Activated CD4-positive, alpha-beta memory T cell treated with anti-CD3 and anti-CD28 coated beads, Interleukin-2, amount 10 ng/mL, durations not matched to agents 7 days and 5 days (primary cell): ENCODE measurements around the gene SELENOV. TPM values are rescaled to one million over a fixed set of nuclear protein-coding genes. Genes with fewer than 3 reads are reported as not detected.
A peak's percentile ranks its signal among the peaks of the same experiment; 100 is the strongest.

Experiments used
- CTCF ChIA-PET: fragments of 350-600 bp; sonication (Branson Sonifier 250); formaldehyde crosslinking; loops from one replicate; lab custom pipeline; 2021; ENCODE audit warnings: antibody characterized with exemption, inconsistent platforms; lab: Charles Lee
- POLR2A ChIA-PET: fragments of 350-600 bp; sonication (Branson Sonifier 250); formaldehyde crosslinking; loops from one replicate; lab custom pipeline; 2021; ENCODE audit warnings: antibody characterized with exemption; lab: Charles Lee
- DNase-seq: peaks from one replicate; pipeline ENCODE4 v3.0.0-alpha.2; 2020
- H3K27ac Mint-ChIP-seq: one replicate; pipeline ENCODE4 v1.8.0; 2021; ENCODE audit warnings: mild to moderate bottlenecking, mixed read lengths
- H3K27me3 Mint-ChIP-seq: one replicate; pipeline ENCODE4 v1.8.0; 2021; ENCODE audit warnings: mixed read lengths
- H3K36me3 Mint-ChIP-seq: one replicate; pipeline ENCODE4 v1.8.0; 2021; ENCODE audit warnings: low read depth, mixed read lengths
- H3K4me1 Mint-ChIP-seq: one replicate; pipeline ENCODE4 v1.8.0; 2021; ENCODE audit warnings: mixed read lengths
- H3K4me3 Mint-ChIP-seq: one replicate; pipeline ENCODE4 v1.8.0; 2021; ENCODE audit warnings: mild to moderate bottlenecking, mixed read lengths
- H3K9me3 Mint-ChIP-seq: one replicate; pipeline ENCODE4 v1.8.0; 2021; ENCODE audit warnings: mixed read lengths
- total RNA-seq, 2 experiments: library from RNA; stranded (reverse); gene quantifications; one replicate each; pipeline ENCODE4 v1.2.3, GENCODE V29; 2021

The SELENOV gene
- total RNA-seq: not detected

- POLR2A ChIA-PET: interaction anchor here (1.0 to 1.3 kb wide), 2 partner anchors 12 to 17 kb away, joined by 3 to 4 read pairs; partner anchors contain the start of gene EID2B
- Mint-ChIP-seq H3K27me3 (peaks cover 44% of the 10 kb centered on the region), H3K4me1 (peaks cover 10% of the 10 kb centered on the region), H3K27ac (no peak within 1 kb of the TSS), H3K4me3 (no peak within 1 kb of the TSS), H3K36me3 (peaks cover 4% of the 10 kb centered on the region), H3K9me3 (no peaks in the 10 kb centered on the region)
- CTCF ChIA-PET: interaction anchor here (1.3 to 1.9 kb wide), 2 partner anchors 12 to 41 kb away, joined by 3 to 9 read pairs; no protein-coding TSS in a partner anchor
- DNase-seq: no peak
Measured at GRCh38 chr19:39514840-39515550, at the start of gene SELENOV. Gene SELENOV (plus strand): TSS chr19:39515139. CDS start chr19:39515213, 74 bp downstream.

DNA sequence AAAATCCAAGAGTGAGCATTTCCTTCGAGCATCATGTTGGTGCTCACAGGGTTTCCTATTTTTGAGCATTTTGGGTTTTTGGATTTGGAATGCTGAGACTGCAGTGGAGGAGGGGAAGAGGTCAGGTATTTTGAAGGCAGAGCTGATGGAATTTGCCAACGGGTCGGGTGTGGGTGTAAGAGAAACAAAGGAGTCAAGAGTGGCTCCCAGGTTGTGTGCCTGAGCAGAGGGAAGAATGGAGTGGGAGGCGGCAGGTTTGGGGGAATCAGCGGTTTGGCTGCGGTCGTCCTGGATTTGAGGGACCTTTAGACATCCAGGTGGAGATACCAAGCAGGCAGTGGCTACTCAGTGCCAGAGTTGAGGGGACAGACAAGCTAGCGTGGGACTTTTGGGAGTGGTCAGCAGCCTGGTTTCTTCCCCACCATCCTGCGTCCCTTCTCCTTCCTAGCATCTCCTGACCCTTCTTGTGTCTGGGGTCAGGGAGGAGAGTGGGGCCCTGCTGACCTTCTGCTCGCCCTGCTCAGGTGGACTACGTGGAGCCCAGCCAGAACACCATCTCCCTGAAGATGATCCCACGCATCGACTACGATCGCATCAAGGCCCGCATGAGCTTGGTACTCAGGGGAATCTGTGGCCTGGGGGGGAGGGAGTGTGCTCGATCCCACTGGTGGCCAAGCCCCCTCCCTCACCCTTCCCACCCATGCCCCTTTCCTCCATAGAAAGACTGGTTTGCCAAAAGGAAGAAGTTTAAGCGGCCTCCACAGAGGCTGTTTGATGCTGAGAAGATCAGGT is 48.8 kb upstream of the SELENOV start:
- Mint-ChIP-seq H3K27me3 (no peaks in the 10 kb centered on the region), H3K27ac (no peak overlapping the region), H3K9me3 (no peaks in the 10 kb centered on the region), H3K36me3 (peaks cover 79% of the 10 kb centered on the region), H3K4me3 (no peak overlapping the region), H3K4me1 (peaks cover 2% of the 10 kb centered on the region)
- DNase-seq: no peak
- POLR2A ChIA-PET: no interaction called here
- CTCF ChIA-PET: no interaction called here

DNA sequence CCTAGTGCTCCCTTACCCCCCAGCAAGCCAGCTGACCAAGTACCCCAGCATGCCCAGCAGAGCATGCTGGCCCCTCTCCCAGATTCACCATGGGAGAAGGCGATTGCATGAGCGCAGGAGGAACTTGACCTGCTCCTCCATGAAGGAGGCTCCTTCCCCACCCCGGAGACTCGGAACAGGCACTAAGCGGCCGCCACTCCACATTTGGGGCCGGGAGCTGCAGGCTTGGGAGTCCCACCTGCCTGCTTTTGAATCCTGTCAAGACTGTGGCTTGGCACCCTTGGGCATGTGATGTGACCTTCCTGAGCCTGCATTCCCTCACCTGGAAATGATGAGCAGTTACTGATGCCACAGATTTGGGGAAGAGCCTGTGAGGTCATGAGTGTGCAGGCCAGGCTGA is 47.0 kb upstream of the SELENOV start:
- Mint-ChIP-seq H3K27ac (no peak overlapping the region), H3K4me1 (peaks cover 11% of the 10 kb centered on the region), H3K27me3 (no peaks in the 10 kb centered on the region), H3K9me3 (no peaks in the 10 kb centered on the region), H3K4me3 (no peak overlapping the region), H3K36me3 (peaks cover 85% of the 10 kb centered on the region)
- ChIA-PET POLR2A (interaction anchor here (1.4 to 1.7 kb wide), 2 partner anchors 12 to 27 kb away, joined by 3 to 4 read pairs; partner anchors contain the start of gene TIMM50), CTCF (no interaction called here)
- DNase-seq: no peak

- no peak overlapping the region for H3K27ac Mint-ChIP-seq
- POLR2A ChIA-PET: interaction anchor here (1.4 to 1.7 kb wide), 2 partner anchors 11 to 28 kb away, joined by 3 to 4 read pairs; partner anchors contain the start of gene TIMM50
- CTCF ChIA-PET: no interaction called here
Measured at GRCh38 chr19:39469036-39469435, 45.9 kb upstream of the SELENOV start.

GRCh38 chr19:39469567-39469966 is 45.4 kb upstream of the SELENOV start:
- peaks cover 84% of the 10 kb centered on the region for H3K36me3 Mint-ChIP-seq

More at GRCh38 chr19:39469036-39469435, 45.9 kb upstream of the SELENOV start:
- peaks cover 81% of the 10 kb centered on the region for H3K36me3 Mint-ChIP-seq
- H3K4me3 Mint-ChIP-seq: no peak overlapping the region
- DNase-seq: no peak
- H3K4me1 Mint-ChIP-seq: peaks cover 11% of the 10 kb centered on the region
- H3K9me3 Mint-ChIP-seq: no peaks in the 10 kb centered on the region
- H3K27me3 Mint-ChIP-seq: no peaks in the 10 kb centered on the region

DNA sequence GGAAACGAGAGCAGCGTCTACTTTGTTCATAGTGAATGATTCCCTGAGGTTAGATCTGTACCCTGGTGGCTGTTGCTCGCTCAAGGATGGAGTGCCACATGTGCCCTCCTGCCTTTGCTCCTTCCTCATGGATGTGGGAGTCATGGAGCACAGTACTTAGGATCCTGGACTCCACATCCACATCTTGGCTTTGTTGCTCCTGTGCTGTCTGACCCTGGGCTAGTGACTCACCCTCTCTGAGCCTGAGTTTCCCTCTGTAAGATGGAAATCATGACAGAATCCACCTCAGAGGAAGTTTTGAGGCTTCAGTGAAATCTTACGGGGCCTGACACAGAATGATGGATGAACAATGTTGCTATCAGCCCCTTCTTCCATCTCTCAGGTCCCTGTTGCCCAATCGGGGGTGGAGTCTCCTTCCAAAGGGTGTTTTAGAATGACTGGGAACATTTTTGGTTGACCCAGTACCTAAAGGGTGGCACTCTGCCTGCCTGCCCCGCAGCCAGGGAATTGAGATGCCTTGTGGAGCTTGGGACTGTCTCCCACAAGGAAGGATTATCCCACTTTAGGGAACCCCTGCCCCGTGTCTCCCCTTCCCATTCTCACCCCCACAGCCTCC is 44.1 kb upstream of the SELENOV start:
- Mint-ChIP-seq H3K9me3 (no peaks in the 10 kb centered on the region), H3K27ac (no peak overlapping the region), H3K4me1 (peaks cover 11% of the 10 kb centered on the region), H3K36me3 (peaks cover 84% of the 10 kb centered on the region), H3K27me3 (no peaks in the 10 kb centered on the region), H3K4me3 (no peak overlapping the region)
- DNase-seq: no peak
- POLR2A ChIA-PET: no interaction called here
- CTCF ChIA-PET: interaction anchor here (1.1 kb wide), 1 partner anchor 27 kb away, joined by 3 read pairs; no protein-coding TSS in a partner anchor

More at GRCh38 chr19:39469567-39469966, 45.4 kb upstream of the SELENOV start:
- Mint-ChIP-seq H3K9me3 (no peaks in the 10 kb centered on the region), H3K27me3 (no peaks in the 10 kb centered on the region), H3K4me1 (peaks cover 11% of the 10 kb centered on the region), H3K4me3 (no peak overlapping the region), H3K27ac (no peak overlapping the region)
- DNase-seq: no peak
- CTCF ChIA-PET: no interaction called here
- POLR2A ChIA-PET: interaction anchor here (1.7 kb wide), 1 partner anchor 11 kb away, joined by 4 read pairs; the partner anchor contains the start of gene TIMM50

- no peaks in the 10 kb centered on the region for H3K27me3 Mint-ChIP-seq
- H3K4me1 Mint-ChIP-seq: peaks cover 11% of the 10 kb centered on the region
- CTCF ChIA-PET: interaction anchor here (0.5 to 1.1 kb wide), 3 partner anchors 9 to 26 kb away, joined by 3 read pairs; partner anchors contain the start of gene TIMM50
- no peak overlapping the region for H3K27ac Mint-ChIP-seq
- no peaks in the 10 kb centered on the region for H3K9me3 Mint-ChIP-seq
- POLR2A ChIA-PET: no interaction called here
- no peak for DNase-seq
- peaks cover 81% of the 10 kb centered on the region for H3K36me3 Mint-ChIP-seq
- no peak overlapping the region for H3K4me3 Mint-ChIP-seq
Measured at GRCh38 chr19:39471756-39472536, 43.0 kb upstream of the SELENOV start.

DNA sequence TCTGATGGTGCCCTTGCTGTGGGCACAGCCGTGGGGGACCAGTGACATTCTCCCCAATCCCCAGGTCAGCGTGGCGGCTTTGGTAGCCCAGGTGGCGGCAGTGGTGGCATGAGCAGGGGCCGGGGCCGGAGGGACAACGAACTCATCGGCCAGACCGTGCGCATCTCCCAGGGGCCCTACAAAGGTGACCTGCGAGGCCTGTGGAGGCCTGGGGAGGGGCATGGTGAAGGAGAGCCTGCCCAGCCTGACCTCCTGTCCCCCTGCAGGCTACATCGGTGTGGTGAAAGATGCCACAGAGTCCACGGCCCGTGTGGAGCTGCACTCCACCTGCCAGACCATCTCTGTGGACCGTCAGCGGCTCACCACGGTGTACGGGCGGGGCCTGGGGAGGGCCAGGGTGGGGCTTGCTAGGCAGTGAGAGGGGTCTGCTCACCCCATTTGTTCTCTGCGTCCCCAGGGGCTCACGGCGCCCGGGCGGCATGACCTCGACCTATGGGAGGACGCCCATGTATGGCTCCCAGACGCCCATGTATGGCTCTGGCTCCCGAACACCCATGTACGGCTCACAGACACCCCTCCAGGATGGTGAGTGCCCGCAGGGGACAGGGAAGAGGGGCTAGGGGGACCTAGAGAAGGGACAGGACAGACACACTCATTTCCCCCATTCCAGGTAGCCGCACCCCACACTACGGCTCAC is 42.0 kb upstream of the SELENOV start:
- peaks cover 78% of the 10 kb centered on the region for H3K36me3 Mint-ChIP-seq
- H3K4me3 Mint-ChIP-seq: no peak overlapping the region
- no peak for DNase-seq
- ChIA-PET CTCF (interaction anchor here (2.0 kb wide), 1 partner anchor 10 kb away, joined by 20 read pairs; no protein-coding TSS in a partner anchor), POLR2A (no interaction called here)
- no peaks in the 10 kb centered on the region for H3K27me3 Mint-ChIP-seq
- H3K4me1 Mint-ChIP-seq: peaks cover 11% of the 10 kb centered on the region
- no peak overlapping the region for H3K27ac Mint-ChIP-seq
- no peaks in the 10 kb centered on the region for H3K9me3 Mint-ChIP-seq

GRCh38 chr19:39473443-39473960 is 41.4 kb upstream of the SELENOV start:
- Mint-ChIP-seq H3K27me3 (no peaks in the 10 kb centered on the region), H3K4me1 (peaks cover 11% of the 10 kb centered on the region), H3K36me3 (peaks cover 72% of the 10 kb centered on the region), H3K4me3 (no peak overlapping the region), H3K9me3 (no peaks in the 10 kb centered on the region), H3K27ac (no peak overlapping the region)
- no peak for DNase-seq
- CTCF ChIA-PET: interaction anchor here (0.6 to 2.3 kb wide), 13 partner anchors 10 to 445 kb away, joined by 3 to 24 read pairs (median 6); partner anchors contain the start of genes EID2B, MED29, PAF1 and SUPT5H
- POLR2A ChIA-PET: interaction anchor here (1.1 kb wide), 1 partner anchor 11 kb away, joined by 3 read pairs; no protein-coding TSS in a partner anchor

DNA sequence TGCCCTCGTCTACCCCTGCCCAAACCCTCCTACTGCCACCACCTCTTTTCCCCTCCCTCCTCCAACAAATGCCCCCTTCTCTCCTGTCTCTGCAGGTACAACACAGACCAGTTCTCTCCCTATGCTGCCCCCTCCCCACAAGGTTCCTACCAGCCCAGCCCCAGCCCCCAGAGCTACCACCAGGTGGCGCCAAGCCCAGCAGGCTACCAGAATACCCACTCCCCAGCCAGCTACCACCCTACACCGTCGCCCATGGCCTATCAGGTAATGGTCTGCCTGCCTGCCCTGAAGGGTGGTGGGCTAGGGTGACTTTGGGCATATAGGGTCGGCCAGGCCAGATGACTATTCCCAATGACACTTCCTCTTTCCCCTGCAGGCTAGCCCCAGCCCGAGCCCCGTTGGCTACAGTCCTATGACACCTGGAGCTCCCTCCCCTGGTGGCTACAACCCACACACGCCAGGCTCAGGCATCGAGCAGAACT is 40.8 kb upstream of the SELENOV start:
- CTCF ChIA-PET: interaction anchor here (0.5 to 2.3 kb wide), 16 partner anchors 9 to 446 kb away, joined by 3 to 24 read pairs (median 6); partner anchors contain the start of genes EID2B, MED29, PAF1 and RPS16
- no peaks in the 10 kb centered on the region for H3K9me3 Mint-ChIP-seq
- no peak overlapping the region for H3K27ac Mint-ChIP-seq
- H3K27me3 Mint-ChIP-seq: no peaks in the 10 kb centered on the region
- DNase-seq: peak; percentile 66
- H3K4me3 Mint-ChIP-seq: no peak overlapping the region
- peaks cover 11% of the 10 kb centered on the region for H3K4me1 Mint-ChIP-seq
- H3K36me3 Mint-ChIP-seq: peaks cover 65% of the 10 kb centered on the region
- POLR2A ChIA-PET: interaction anchor here (1.1 to 2.4 kb wide), 2 partner anchors 12 to 38 kb away, joined by 3 to 8 read pairs; partner anchors contain the start of gene RPS16

DNA sequence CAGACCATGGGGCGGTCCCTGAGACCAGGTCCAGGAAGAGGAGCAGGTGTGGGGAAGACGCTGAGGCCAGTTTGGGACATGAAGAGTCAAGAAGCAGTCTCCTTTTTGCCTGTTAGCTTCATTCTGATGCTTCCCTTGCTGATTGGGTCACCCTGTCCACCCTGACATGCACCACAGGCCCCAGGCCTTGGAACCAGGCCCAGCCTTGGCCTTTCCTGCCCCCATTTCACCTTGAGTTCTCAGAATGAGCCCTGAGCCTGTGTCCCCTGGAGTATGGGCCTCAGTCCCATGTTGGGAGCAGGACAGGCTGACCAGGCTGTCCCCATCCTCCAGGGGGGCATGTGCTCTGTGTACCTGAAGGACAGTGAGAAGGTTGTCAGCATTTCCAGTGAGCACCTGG is 39.2 kb upstream of the SELENOV start:
- H3K4me3 Mint-ChIP-seq: no peak overlapping the region
- CTCF ChIA-PET: interaction anchor here (1.9 to 2.3 kb wide), 2 partner anchors 36 to 58 kb away, joined by 16 to 24 read pairs; partner anchors contain the start of gene EID2B
- POLR2A ChIA-PET: interaction anchor here (1.2 to 2.4 kb wide), 2 partner anchors 11 to 40 kb away, joined by 3 to 8 read pairs; partner anchors contain the start of gene RPS16
- peaks cover 18% of the 10 kb centered on the region for H3K4me1 Mint-ChIP-seq
- no peaks in the 10 kb centered on the region for H3K9me3 Mint-ChIP-seq
- H3K36me3 Mint-ChIP-seq: peaks cover 50% of the 10 kb centered on the region
- no peak overlapping the region for H3K27ac Mint-ChIP-seq
- no peak for DNase-seq
- H3K27me3 Mint-ChIP-seq: no peaks in the 10 kb centered on the region
